WI38 (cell line): Measurements from ENCODE around the gene MAN2A2.
"Not testable (repeated sequence)": the region's sequence is repeated elsewhere in the genome, so short reads cannot be mapped to it uniquely, and the experiment has no call there.

ENCODE experiments used
- H3K4me3 ChIP-seq: 2 replicates; pipeline ENCODE4 v1.5.1; 2011; ENCODE audit warnings: low read depth, mild to moderate bottlenecking, control low read depth, low read length
- CTCF ChIP-seq: IDR thresholded peaks from 2 replicates; pipeline ENCODE4 v1.5.1; 2012; ENCODE audit warnings: low read depth, mild to moderate bottlenecking, control low read depth, low read length

Gene MAN2A2

DNA sequence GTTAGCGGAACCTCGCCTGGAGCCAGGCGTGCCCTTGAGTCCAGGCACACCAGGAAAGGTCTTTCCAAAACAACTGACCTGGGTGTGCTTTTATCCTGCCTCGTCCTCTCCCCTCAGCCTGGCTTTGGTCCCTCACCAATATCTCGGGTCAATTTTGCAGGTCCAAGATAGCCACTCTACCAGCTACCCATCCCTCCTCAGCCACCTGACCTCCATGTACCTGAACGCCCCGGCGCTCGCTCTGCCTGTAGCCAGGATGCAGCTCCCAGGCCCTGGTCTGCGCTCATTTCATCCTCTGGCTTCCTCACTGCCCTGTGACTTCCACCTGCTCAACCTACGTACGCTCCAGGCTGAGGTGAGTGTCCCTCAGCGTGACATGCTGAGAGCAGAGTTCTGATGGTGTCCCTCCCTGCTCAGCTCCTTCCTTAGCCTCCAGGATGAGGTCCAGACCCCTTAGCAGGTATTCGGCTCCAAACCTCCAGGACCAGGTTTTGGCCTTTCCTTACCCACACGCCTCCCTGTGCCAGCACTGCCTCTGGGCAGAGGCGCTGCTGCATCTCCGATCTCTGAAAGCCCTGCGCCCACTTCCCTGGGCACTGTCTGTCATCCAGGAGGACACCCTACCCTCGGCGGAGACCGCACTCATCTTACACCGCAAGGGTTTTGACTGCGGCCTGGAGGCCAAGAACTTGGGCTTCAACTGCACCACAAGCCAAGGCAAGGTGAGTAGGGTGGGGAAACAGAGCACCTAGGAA lies 15.1 kb downstream of the MAN2A2 start:
- TF ChIP-seq CTCF, result no peak
- no peak overlapping the region for H3K4me3 ChIP-seq

DNA sequence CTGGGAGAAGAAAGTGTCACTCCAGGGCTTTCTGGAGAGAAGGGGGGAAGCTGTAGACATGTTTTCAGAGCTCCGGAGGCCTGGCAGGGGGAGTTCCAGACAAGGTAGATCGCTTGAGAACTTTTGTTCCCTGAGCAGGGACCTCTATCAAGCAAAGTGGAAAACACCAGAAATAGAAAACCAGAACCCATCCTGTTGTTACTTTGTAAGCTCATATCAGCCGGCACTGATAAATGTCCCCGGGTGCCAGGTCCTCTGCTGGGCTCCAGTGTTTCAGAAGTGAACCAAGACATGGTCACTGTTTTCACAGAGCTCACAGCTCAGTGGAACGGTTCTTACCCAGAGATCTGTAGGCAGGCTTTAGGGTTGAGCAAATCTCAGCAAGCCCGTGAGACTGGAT lies 15.7 kb downstream of the MAN2A2 start:
- no peak for TF ChIP-seq CTCF
- no peak overlapping the region for H3K4me3 ChIP-seq

- no peak for TF ChIP-seq CTCF
- H3K4me3 ChIP-seq, result no peak overlapping the region
Observed at GRCh38 chr15:90921887-90922286, 18.8 kb downstream of the MAN2A2 start.

DNA sequence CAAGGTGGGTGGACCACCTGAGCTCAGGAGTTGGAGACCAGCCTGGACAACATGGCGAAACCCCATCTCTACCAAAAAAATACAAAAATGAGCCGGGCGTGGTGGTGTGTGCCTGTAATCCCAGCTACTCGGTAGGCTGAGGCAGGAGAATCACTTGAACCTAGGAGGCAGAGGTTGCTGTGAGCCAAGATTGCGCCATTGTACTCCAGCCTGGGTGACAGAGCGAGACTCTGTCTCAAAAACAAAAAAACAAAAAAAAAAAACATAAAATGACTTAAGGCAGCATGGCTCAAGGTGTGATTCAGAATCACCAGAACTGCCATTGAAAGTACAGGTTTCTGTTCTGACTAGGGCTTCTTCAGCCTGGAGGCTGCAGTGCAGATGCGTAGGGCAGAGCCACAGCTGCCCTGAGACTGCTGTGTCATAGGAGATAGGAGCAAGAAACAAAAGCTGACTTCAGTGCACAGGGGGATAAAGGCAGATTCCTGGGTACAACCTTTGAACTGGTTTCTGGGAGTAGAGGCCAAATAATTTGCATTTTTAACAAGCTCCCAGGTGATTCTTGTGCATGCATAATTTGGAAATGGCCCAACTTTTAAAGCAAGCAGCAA lies 19.7 kb downstream of the MAN2A2 start:
- not testable (repeated sequence) for H3K4me3 ChIP-seq

GRCh38 chr15:90924375-90924774 lies 21.3 kb downstream of the MAN2A2 start:
- TF ChIP-seq CTCF, result no peak
- H3K4me3 ChIP-seq, result no peak overlapping the region

DNA sequence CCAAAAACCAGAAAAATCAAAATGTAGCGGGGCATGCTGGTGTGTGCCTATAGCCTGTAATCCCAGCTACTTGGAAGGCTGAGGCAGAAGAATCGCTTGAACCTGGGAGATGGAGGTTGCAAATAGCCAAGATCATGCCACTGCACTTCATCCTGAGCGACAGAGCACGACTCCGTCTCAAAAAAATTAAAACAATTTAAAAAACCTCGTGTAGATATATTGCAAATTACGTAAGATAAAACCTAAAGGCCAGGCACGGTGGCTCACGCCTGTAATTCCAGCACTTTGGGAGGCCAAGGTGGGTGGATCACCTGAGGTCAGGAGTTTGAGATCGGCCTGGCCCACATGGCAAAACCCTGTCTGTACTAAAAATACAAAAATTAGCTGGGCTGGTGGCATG lies 23.7 kb downstream of the MAN2A2 start:
- not testable (repeated sequence) for H3K4me3 ChIP-seq

- H3K4me3 ChIP-seq, result not testable (repeated sequence)
Observed at GRCh38 chr15:90928106-90928505, 25.0 kb downstream of the MAN2A2 start.

- TF ChIP-seq CTCF, result no peak
- H3K4me3 ChIP-seq, result peak overlapping the region; percentile 54
Observed at GRCh38 chr15:90929246-90930019, 26.3 kb downstream of the MAN2A2 start.
